Measurements from ENCODE around the gene SF3B6.

Gene SF3B6

GRCh38 chr2:24075915-24076848 lies at the start of gene SF3B6:
Gene SF3B6, minus strand, starts transcription at chr2:24076326. Its CDS starts 97 bp downstream, at chr2:24076229.
- Histone ChIP-seq H3K9me3 (ENCODE audit: control insufficient read depth in 5 of 5, low read length in 5 of 5) (no peaks in the 10 kb centered on the region), H3K27ac (ENCODE audit: low read depth, low read length) (peak within 1 kb of the TSS; percentile 85), H3K4me3 (ENCODE audit: low read depth in 1 of 5, low read length in 5 of 5) (peak within 1 kb of the TSS; percentile 84 to 100 (median 96)), H3K9ac (ENCODE audit: low read length in 5 of 5) (peak within 1 kb of the TSS; percentile 22 to 92 (median 86)), H3K27me3 (ENCODE audit: control insufficient read depth in 5 of 5, insufficient read depth in 4 of 5, low read length in 5 of 5) (no peaks in the 10 kb centered on the region), H3K36me3 (ENCODE audit: control insufficient read depth in 5 of 5, insufficient read depth in 5 of 5, low read length in 5 of 5) (peaks cover 6 to 47% (median 32%) of the 10 kb centered on the region in 5 donors), H3K4me1 (ENCODE audit: control insufficient read depth in 5 of 5, insufficient read depth in 5 of 5, low read length in 5 of 5) (peaks cover 0 to 24% (median 20%) of the 10 kb centered on the region in 5 donors)

- Histone ChIP-seq H3K36me3 (ENCODE audit: control insufficient read depth in 5 of 5, insufficient read depth in 5 of 5, low read length in 5 of 5) (peaks cover 0 to 3% (median 0%) of the 10 kb centered on the region in 5 donors), H3K27me3 (ENCODE audit: control insufficient read depth in 5 of 5, insufficient read depth in 4 of 5, low read length in 5 of 5) (no peaks in the 10 kb centered on the region), H3K4me3 (ENCODE audit: low read depth in 1 of 5, low read length in 5 of 5) (peak overlapping the region; percentile 70 to 94 (median 87)), H3K9ac (ENCODE audit: low read length in 5 of 5) (peak overlapping the region; percentile 80 to 90 (median 82)), H3K4me1 (ENCODE audit: control insufficient read depth in 5 of 5, insufficient read depth in 5 of 5, low read length in 5 of 5) (peaks cover 0 to 26% (median 16%) of the 10 kb centered on the region in 5 donors), H3K9me3 (ENCODE audit: control insufficient read depth in 5 of 5, low read length in 5 of 5) (no peaks in the 10 kb centered on the region), H3K27ac (ENCODE audit: low read depth, low read length) (peak overlapping the region; percentile 88)
Measured at GRCh38 chr2:24123922-24124580, 47.9 kb upstream of the SF3B6 start.

- Histone ChIP-seq H3K27me3 (ENCODE audit: control insufficient read depth in 5 of 5, insufficient read depth in 4 of 5, low read length in 5 of 5) (no peaks in the 10 kb centered on the region), H3K36me3 (ENCODE audit: control insufficient read depth in 5 of 5, insufficient read depth in 5 of 5, low read length in 5 of 5) (peaks cover 0 to 4% (median 0%) of the 10 kb centered on the region in 5 donors), H3K9me3 (ENCODE audit: control insufficient read depth in 5 of 5, low read length in 5 of 5) (no peaks in the 10 kb centered on the region), H3K4me1 (ENCODE audit: control insufficient read depth in 5 of 5, insufficient read depth in 5 of 5, low read length in 5 of 5) (peaks cover 0 to 26% (median 16%) of the 10 kb centered on the region in 5 donors), H3K4me3 (ENCODE audit: low read depth in 1 of 5, low read length in 5 of 5) (peak within 1 kb of the TSS; percentile 70 to 94 (median 87)), H3K9ac (ENCODE audit: low read length in 5 of 5) (peak within 1 kb of the TSS; percentile 80 to 97 (median 89)), H3K27ac (ENCODE audit: low read depth, low read length) (peak within 1 kb of the TSS; percentile 88)
Measured at GRCh38 chr2:24123195-24123921, 47.2 kb upstream of the SF3B6 start, which contains the start of the genes FAM228B and PFN4. Gene FAM228B, plus strand, starts transcription at chr2:24123469. Its CDS starts 893 bp downstream, at chr2:24124362. Gene PFN4, minus strand, starts transcription at chr2:24123334. Its CDS starts 799 bp downstream, at chr2:24122535.

GRCh38 chr2:24122366-24123194 lies 46.5 kb upstream of the SF3B6 start:
- H3K9me3 ChIP-seq (ENCODE audit: control insufficient read depth in 5 of 5, low read length in 5 of 5), result no peaks in the 10 kb centered on the region
- peaks cover 0 to 4% (median 0%) of the 10 kb centered on the region in 5 donors for H3K36me3 ChIP-seq (ENCODE audit: control insufficient read depth in 5 of 5, insufficient read depth in 5 of 5, low read length in 5 of 5)
- peak overlapping the region; percentile 70 to 94 (median 82) for H3K4me3 ChIP-seq (ENCODE audit: low read depth in 1 of 5, low read length in 5 of 5)
- peak overlapping the region; percentile 88 for H3K27ac ChIP-seq (ENCODE audit: low read depth, low read length)
- H3K27me3 ChIP-seq (ENCODE audit: control insufficient read depth in 5 of 5, insufficient read depth in 4 of 5, low read length in 5 of 5), result no peaks in the 10 kb centered on the region
- peaks cover 0 to 26% (median 16%) of the 10 kb centered on the region in 5 donors for H3K4me1 ChIP-seq (ENCODE audit: control insufficient read depth in 5 of 5, insufficient read depth in 5 of 5, low read length in 5 of 5)
- H3K9ac ChIP-seq (ENCODE audit: low read length in 5 of 5), result peak overlapping the region; percentile 64 to 97 (median 89)

- H3K27ac ChIP-seq (ENCODE audit: low read depth, low read length), result no peak overlapping the region
Measured at GRCh38 chr2:24121469-24121868, 45.3 kb upstream of the SF3B6 start.

GRCh38 chr2:24121066-24121465 lies 44.9 kb upstream of the SF3B6 start:
- peak overlapping the region in 1 of 5 donors; percentile 13 for H3K9ac ChIP-seq (ENCODE audit: low read length in 5 of 5)
- H3K4me3 ChIP-seq (ENCODE audit: low read depth in 1 of 5, low read length in 5 of 5), result no peak overlapping the region
- H3K4me1 ChIP-seq (ENCODE audit: control insufficient read depth in 5 of 5, insufficient read depth in 5 of 5, low read length in 5 of 5), result peaks cover 0 to 26% (median 16%) of the 10 kb centered on the region in 5 donors
- H3K36me3 ChIP-seq (ENCODE audit: control insufficient read depth in 5 of 5, insufficient read depth in 5 of 5, low read length in 5 of 5), result peaks cover 0 to 4% (median 0%) of the 10 kb centered on the region in 5 donors
- H3K9me3 ChIP-seq (ENCODE audit: control insufficient read depth in 5 of 5, low read length in 5 of 5), result no peaks in the 10 kb centered on the region
- no peak overlapping the region for H3K27ac ChIP-seq (ENCODE audit: low read depth, low read length)
- no peaks in the 10 kb centered on the region for H3K27me3 ChIP-seq (ENCODE audit: control insufficient read depth in 5 of 5, insufficient read depth in 4 of 5, low read length in 5 of 5)

More at GRCh38 chr2:24121469-24121868, 45.3 kb upstream of the SF3B6 start:
- Histone ChIP-seq H3K4me1 (ENCODE audit: control insufficient read depth in 5 of 5, insufficient read depth in 5 of 5, low read length in 5 of 5) (peaks cover 0 to 26% (median 16%) of the 10 kb centered on the region in 5 donors), H3K27me3 (ENCODE audit: control insufficient read depth in 5 of 5, insufficient read depth in 4 of 5, low read length in 5 of 5) (no peaks in the 10 kb centered on the region), H3K9ac (ENCODE audit: low read length in 5 of 5) (no peak overlapping the region), H3K36me3 (ENCODE audit: control insufficient read depth in 5 of 5, insufficient read depth in 5 of 5, low read length in 5 of 5) (peaks cover 0 to 4% (median 0%) of the 10 kb centered on the region in 5 donors), H3K4me3 (ENCODE audit: low read depth in 1 of 5, low read length in 5 of 5) (no peak overlapping the region), H3K9me3 (ENCODE audit: control insufficient read depth in 5 of 5, low read length in 5 of 5) (no peaks in the 10 kb centered on the region)

GRCh38 chr2:24117902-24118301 lies 41.8 kb upstream of the SF3B6 start:
- Histone ChIP-seq H3K27ac (ENCODE audit: low read depth, low read length) (no peak overlapping the region), H3K4me1 (ENCODE audit: control insufficient read depth in 5 of 5, insufficient read depth in 5 of 5, low read length in 5 of 5) (peaks cover 0 to 7% (median 7%) of the 10 kb centered on the region in 5 donors)

GRCh38 chr2:24115057-24115456 lies 38.9 kb upstream of the SF3B6 start:
- Histone ChIP-seq H3K9me3 (ENCODE audit: control insufficient read depth in 5 of 5, low read length in 5 of 5) (peaks cover 0 to 5% (median 3%) of the 10 kb centered on the region in 5 donors), H3K9ac (ENCODE audit: low read length in 5 of 5) (no peak overlapping the region), H3K4me3 (ENCODE audit: low read depth in 1 of 5, low read length in 5 of 5) (no peak overlapping the region), H3K4me1 (ENCODE audit: control insufficient read depth in 5 of 5, insufficient read depth in 5 of 5, low read length in 5 of 5) (peaks cover 0 to 3% (median 0%) of the 10 kb centered on the region in 5 donors), H3K27ac (ENCODE audit: low read depth, low read length) (no peak overlapping the region), H3K36me3 (ENCODE audit: control insufficient read depth in 5 of 5, insufficient read depth in 5 of 5, low read length in 5 of 5) (peaks cover 0 to 10% (median 3%) of the 10 kb centered on the region in 5 donors), H3K27me3 (ENCODE audit: control insufficient read depth in 5 of 5, insufficient read depth in 4 of 5, low read length in 5 of 5) (no peaks in the 10 kb centered on the region)

More at GRCh38 chr2:24117902-24118301, 41.8 kb upstream of the SF3B6 start:
- peaks cover 0 to 5% (median 3%) of the 10 kb centered on the region in 5 donors for H3K9me3 ChIP-seq (ENCODE audit: control insufficient read depth in 5 of 5, low read length in 5 of 5)
- H3K27me3 ChIP-seq (ENCODE audit: control insufficient read depth in 5 of 5, insufficient read depth in 4 of 5, low read length in 5 of 5), result no peaks in the 10 kb centered on the region
- no peak overlapping the region for H3K4me3 ChIP-seq (ENCODE audit: low read depth in 1 of 5, low read length in 5 of 5)
- peak overlapping the region in 1 of 5 donors; percentile 8 for H3K9ac ChIP-seq (ENCODE audit: low read length in 5 of 5)
- H3K36me3 ChIP-seq (ENCODE audit: control insufficient read depth in 5 of 5, insufficient read depth in 5 of 5, low read length in 5 of 5), result peaks cover 0 to 10% (median 3%) of the 10 kb centered on the region in 5 donors
